ENCODE measurements around the gene GPATCH1.
A peak's percentile ranks its signal among the peaks of the same experiment; 100 is the strongest.
"Not testable (repeated sequence)": the region's sequence is repeated elsewhere in the genome, so short reads cannot be mapped to it uniquely, and the experiment has no call there.

The GPATCH1 gene

GRCh38 chr19:33080761-33081681 lies at the start of gene GPATCH1:
Gene GPATCH1, plus strand, starts transcription at chr19:33081181. Its CDS starts 13 bp downstream, at chr19:33081194.
- peak; percentile 91 for DNase-seq

GRCh38 chr19:33032218-33032781 lies 48.7 kb upstream of the GPATCH1 start:
- no peak for DNase-seq

GRCh38 chr19:33035461-33035860 lies 45.5 kb upstream of the GPATCH1 start:
- no peak for DNase-seq

- DNase-seq, result not testable (repeated sequence)
Observed at GRCh38 chr19:33036370-33037167, 44.4 kb upstream of the GPATCH1 start.

- DNase-seq, result peak; percentile 31
Observed at GRCh38 chr19:33037168-33038025, 43.6 kb upstream of the GPATCH1 start.

GRCh38 chr19:33039108-33039599 lies 41.8 kb upstream of the GPATCH1 start:
- no peak for DNase-seq

GRCh38 chr19:33039815-33040214 lies 41.2 kb upstream of the GPATCH1 start:
- DNase-seq, result no peak

- DNase-seq, result no peak
Observed at GRCh38 chr19:33040994-33041827, 39.8 kb upstream of the GPATCH1 start.

GRCh38 chr19:33041828-33042160 lies 39.2 kb upstream of the GPATCH1 start:
- not testable (repeated sequence) for DNase-seq

GRCh38 chr19:33047422-33047821 lies 33.6 kb upstream of the GPATCH1 start:
- no peak for DNase-seq

- no peak for DNase-seq
Observed at GRCh38 chr19:33048806-33049676, 31.9 kb upstream of the GPATCH1 start.

GRCh38 chr19:33050110-33050509 lies 30.9 kb upstream of the GPATCH1 start:
- no peak for DNase-seq

- DNase-seq, result no peak
Observed at GRCh38 chr19:33052352-33052972, 28.5 kb upstream of the GPATCH1 start.

- no peak for DNase-seq
Observed at GRCh38 chr19:33054623-33055022, 26.4 kb upstream of the GPATCH1 start.

- no peak for DNase-seq
Observed at GRCh38 chr19:33055718-33056117, 25.3 kb upstream of the GPATCH1 start.

- DNase-seq, result no peak
Observed at GRCh38 chr19:33060586-33060985, 20.4 kb upstream of the GPATCH1 start.

GRCh38 chr19:33062902-33063301 lies 18.1 kb upstream of the GPATCH1 start:
- no peak for DNase-seq

- no peak for DNase-seq
Observed at GRCh38 chr19:33063356-33063752, 17.6 kb upstream of the GPATCH1 start.

GRCh38 chr19:33063753-33064457 lies 17.1 kb upstream of the GPATCH1 start:
- DNase-seq, result no peak
